Smooth muscle cell of the brain vasculature (primary cell): ENCODE results near the gene NHSL1.

ENCODE experiments used
- DNase-seq: peaks from one replicate; pipeline ENCODE4 v3.0.0-alpha.2; 2012; ENCODE audit warnings: low read depth, low spot score

Gene NHSL1

GRCh38 chr6:138499303-138500018 is at the start of gene NHSL1:
NHSL1 (minus strand) TSS chr6:138499494; CDS start chr6:138499290, 204 bp downstream.
- DNase-seq, result no peak

- DNase-seq, result no peak
Measured at GRCh38 chr6:138546733-138547185, 47.5 kb upstream of the NHSL1 start.

GRCh38 chr6:138545621-138545980 is 46.3 kb upstream of the NHSL1 start:
- DNase-seq, result no peak

- no peak for DNase-seq
Measured at GRCh38 chr6:138544501-138544900, 45.2 kb upstream of the NHSL1 start.

GRCh38 chr6:138543657-138544056 is 44.4 kb upstream of the NHSL1 start:
- no peak for DNase-seq

GRCh38 chr6:138541823-138542481 is 42.7 kb upstream of the NHSL1 start:
- no peak for DNase-seq

GRCh38 chr6:138540468-138540867 is 41.2 kb upstream of the NHSL1 start:
- no peak for DNase-seq

GRCh38 chr6:138539876-138540275 is 40.6 kb upstream of the NHSL1 start:
- DNase-seq, result no peak

GRCh38 chr6:138538390-138539031 is 39.2 kb upstream of the NHSL1 start:
- no peak for DNase-seq

- no peak for DNase-seq
Measured at GRCh38 chr6:138537106-138537505, 37.8 kb upstream of the NHSL1 start.

GRCh38 chr6:138535728-138536455 is 36.6 kb upstream of the NHSL1 start:
- no peak for DNase-seq

- DNase-seq, result no peak
Measured at GRCh38 chr6:138533667-138534066, 34.4 kb upstream of the NHSL1 start.

GRCh38 chr6:138531387-138531786 is 32.1 kb upstream of the NHSL1 start:
- no peak for DNase-seq

GRCh38 chr6:138529478-138529877 is 30.2 kb upstream of the NHSL1 start:
- DNase-seq, result no peak

GRCh38 chr6:138528956-138529355 is 29.7 kb upstream of the NHSL1 start:
- no peak for DNase-seq

GRCh38 chr6:138528137-138528536 is 28.8 kb upstream of the NHSL1 start:
- DNase-seq, result no peak

- DNase-seq, result no peak
Measured at GRCh38 chr6:138527411-138528088, 28.3 kb upstream of the NHSL1 start.

- DNase-seq, result no peak
Measured at GRCh38 chr6:138526822-138527235, 27.5 kb upstream of the NHSL1 start.

GRCh38 chr6:138525355-138525754 is 26.1 kb upstream of the NHSL1 start:
- DNase-seq, result no peak

GRCh38 chr6:138524526-138524925 is 25.2 kb upstream of the NHSL1 start:
- no peak for DNase-seq
